Uterus (tissue), 2 donors: ENCODE results near the gene ABCG1.

Experiments
- POLR2A ChIP-seq, 2 donors: fragments of 450-650 bp; IDR thresholded peaks; one replicate each; pipeline ENCODE4 v1.6.1; 2016; ENCODE audit warnings: antibody characterized with exemption in 2 of 2, mild to moderate bottlenecking in 1 of 2, moderate library complexity in 1 of 2
- TF ChIP-seq, protein P1 (sequence below), 4 experiments: fragments of 200-600 bp in 2 of 4; fragments of 450-650 bp in 2 of 4; sonication (generic) in 2 of 4; IDR thresholded peaks; one replicate each; pipeline ENCODE4 v1.5.1; 2016 to 2019; ENCODE audit warnings: antibody characterized with exemption in 4 of 4, mild to moderate bottlenecking in 2 of 4, moderate library complexity in 1 of 4

DNA sequence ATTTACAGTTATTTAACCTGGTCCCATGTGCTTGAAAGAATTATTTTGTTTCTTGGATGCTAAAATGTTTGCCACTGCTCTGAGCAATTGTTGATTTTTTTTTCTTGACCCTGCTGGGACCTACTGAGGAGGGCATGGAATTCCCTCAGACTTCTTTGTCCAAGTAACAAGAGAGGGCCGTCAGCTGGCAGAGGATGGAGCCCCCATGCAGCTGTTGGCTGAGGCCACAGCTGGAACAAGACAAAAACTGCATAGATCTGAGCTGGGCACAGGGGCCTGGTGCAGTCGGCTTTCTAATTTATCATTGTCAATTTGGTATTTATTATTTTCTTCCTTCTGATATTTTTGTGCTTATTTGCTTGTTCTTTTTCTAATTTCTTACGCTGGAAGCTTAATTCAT, 39.6 kb upstream of the ABCG1 start:
- TF ChIP-seq, protein P1, sequence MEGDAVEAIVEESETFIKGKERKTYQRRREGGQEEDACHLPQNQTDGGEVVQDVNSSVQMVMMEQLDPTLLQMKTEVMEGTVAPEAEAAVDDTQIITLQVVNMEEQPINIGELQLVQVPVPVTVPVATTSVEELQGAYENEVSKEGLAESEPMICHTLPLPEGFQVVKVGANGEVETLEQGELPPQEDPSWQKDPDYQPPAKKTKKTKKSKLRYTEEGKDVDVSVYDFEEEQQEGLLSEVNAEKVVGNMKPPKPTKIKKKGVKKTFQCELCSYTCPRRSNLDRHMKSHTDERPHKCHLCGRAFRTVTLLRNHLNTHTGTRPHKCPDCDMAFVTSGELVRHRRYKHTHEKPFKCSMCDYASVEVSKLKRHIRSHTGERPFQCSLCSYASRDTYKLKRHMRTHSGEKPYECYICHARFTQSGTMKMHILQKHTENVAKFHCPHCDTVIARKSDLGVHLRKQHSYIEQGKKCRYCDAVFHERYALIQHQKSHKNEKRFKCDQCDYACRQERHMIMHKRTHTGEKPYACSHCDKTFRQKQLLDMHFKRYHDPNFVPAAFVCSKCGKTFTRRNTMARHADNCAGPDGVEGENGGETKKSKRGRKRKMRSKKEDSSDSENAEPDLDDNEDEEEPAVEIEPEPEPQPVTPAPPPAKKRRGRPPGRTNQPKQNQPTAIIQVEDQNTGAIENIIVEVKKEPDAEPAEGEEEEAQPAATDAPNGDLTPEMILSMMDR (IDR thresholded peaks at IDR 0.05): no peak
- TF ChIP-seq POLR2A (IDR thresholded peaks at IDR 0.05): no peak
